ENCODE results near the gene HIGD1B.

The HIGD1B gene

DNA sequence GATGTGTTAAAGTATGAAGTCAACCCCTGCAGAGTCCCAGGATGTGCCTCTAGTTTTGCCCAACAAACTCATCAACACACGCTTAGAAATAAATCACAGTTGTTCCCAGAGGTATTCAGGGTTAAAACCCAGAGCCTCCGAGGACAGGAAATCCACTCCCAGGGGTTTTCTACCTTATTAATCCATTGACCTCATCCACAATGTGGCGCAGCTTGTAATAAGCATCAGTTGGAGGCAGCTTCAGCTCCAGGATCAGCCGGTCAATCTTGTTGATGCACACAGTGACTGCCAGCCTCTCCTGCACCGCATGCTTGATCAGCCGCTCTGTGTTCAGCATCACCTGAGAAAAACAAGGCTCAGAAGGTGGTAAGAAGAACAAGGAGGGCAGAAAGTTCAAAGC, 28.1 kb downstream of the HIGD1B start:
- in situ Hi-C loops (cut with HindIII; ENCODE audit: low sequenced_read_pairs): no loop called here

DNA sequence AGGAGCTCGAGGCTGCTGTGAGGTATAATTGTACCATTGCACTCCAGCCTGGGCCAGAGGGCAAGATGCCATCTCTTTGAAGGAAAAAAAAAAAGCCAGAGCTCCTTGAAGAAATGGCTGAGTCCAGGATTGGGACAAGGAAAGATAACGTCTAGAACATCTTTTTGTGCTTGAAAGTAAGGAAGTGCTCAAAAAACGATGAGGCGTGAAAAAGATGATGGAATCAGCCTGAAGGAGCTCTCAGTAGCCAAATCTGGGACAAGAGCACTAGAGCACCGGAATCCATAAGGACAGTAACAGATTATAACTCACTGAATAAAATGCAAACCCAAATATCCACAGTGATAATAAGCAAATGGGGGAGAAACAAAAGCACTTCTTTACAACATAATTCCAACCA, 29.4 kb downstream of the HIGD1B start:
- in situ Hi-C loops (cut with HindIII; ENCODE audit: low sequenced_read_pairs): no loop called here

DNA sequence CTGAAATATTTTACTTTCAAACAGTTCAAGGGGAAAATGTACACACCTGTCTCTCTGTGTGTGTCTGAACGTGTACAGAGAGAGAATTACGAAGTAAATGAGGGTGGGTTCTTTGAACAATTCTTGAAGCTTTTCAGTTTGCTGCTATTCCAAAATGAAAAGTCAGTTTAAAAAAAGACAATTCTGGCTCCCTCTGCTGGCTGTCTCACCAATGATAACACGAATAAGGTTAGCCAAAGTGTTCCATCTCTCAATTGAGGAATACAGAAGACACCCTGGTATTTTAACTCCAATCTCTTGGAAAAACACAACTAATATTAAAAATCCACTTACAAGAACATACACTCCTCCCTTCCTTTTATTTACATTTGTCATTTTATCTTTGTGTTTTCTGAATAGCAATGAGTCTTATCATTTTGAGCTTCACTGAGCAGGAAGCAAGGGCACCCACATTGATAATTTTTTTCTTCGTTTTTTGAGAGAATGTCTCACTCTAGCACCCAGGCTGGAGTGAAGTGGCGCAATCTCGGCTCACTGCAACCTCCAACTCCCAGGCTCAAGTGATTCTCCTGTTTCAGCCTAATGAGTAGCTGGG, 31.0 kb downstream of the HIGD1B start:
- in situ Hi-C loops (cut with HindIII; ENCODE audit: low sequenced_read_pairs): no loop called here

DNA sequence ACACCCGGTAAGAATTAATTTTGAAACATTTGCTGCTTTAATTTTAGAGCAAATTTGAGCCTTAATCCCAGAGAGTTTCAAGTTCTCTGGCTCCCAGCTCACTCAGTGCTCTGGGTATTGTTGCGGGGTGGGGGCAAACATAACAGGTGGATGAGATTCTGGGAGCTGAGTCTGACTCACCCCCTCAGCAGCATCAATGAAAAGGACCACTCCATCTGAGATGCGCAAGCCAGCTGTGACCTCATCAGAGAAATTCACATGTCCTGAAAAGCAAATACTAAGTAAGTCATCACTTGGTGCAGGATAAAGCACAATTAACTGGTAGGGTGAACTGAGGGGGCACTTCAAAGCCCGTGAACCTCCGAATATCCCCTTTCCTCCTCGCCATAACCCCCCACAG, 31.7 kb downstream of the HIGD1B start:
- in situ Hi-C loops (cut with HindIII; ENCODE audit: low sequenced_read_pairs): no loop called here

DNA sequence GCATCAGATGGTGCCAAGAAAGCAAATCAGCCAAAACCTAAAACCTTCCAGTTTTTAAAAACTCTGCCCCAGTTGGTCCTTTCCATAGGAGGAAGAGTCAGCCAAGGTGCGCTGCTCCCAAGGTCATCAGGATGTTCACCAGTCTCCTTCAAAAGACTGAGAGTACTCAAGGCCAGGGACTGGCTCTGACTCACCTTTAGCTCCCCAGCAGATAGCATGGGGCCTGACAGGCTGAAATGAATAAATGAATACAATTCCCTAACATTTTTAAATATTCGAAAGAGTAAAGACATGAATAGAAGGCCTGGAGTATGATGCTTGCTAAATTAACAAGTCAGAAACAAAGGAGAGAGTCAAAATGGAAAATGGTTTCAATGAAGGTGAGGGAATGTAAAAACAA, 32.4 kb downstream of the HIGD1B start:
- in situ Hi-C loops (cut with HindIII; ENCODE audit: low sequenced_read_pairs): no loop called here

DNA sequence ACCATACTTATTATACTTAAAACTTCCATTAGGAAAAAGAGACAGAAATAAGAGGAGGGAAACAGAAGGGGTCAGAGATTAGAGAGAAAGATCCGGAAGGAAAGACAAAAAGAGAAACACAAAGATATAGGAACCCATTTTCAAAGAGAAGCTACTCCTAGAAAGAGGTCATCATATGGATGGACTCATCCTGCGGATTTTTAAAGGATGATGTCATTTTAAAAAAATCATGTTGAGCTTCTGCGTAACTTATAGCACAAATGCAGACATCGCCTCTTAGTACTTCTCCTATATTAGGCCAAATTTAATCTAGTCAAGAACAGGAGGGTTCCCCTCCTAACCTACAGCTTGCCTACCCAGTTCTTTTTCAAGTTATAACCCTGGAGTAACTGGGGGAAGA, 33.5 kb downstream of the HIGD1B start:
- in situ Hi-C loops (cut with HindIII; ENCODE audit: low sequenced_read_pairs): no loop called here

DNA sequence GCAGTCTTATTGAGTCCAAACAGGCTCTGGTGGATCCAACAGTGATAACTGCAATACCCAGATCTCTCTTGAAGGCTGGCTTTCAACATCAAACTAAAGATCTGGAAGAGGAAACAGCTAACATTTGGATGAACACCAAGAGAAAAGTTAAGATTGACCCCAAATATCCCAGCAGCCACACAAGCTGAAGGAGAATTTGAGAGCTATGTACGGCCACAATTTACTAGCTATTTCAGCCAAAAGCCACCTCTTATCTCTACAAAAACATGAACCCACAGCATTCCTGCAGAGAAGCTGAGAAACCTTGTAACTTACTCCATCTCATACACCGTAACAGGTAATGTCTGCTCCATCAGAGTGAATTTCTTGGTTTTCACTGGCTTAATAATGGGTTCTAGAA, 37.3 kb downstream of the HIGD1B start:
- in situ Hi-C loops (cut with HindIII; ENCODE audit: low sequenced_read_pairs): no loop called here

DNA sequence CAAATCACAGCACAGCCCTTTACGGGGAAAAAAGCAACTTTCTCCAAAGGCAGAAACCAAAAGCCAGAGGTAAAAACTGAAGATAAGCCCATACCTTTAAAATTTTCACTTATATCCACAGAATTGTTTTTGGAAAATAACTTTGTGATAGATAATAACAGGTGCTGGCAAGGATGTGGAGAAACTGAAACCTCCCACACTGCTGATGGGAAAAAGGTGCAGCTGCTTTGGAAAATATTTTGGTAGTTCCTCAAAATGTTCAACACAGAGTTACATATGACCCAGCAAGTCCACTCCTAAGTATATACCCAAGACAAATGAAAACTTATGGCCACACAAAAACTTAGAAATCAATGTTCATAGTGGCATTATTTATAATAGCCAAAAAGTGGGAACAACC, 39.3 kb downstream of the HIGD1B start:
- in situ Hi-C loops (cut with HindIII; ENCODE audit: low sequenced_read_pairs): no loop called here

DNA sequence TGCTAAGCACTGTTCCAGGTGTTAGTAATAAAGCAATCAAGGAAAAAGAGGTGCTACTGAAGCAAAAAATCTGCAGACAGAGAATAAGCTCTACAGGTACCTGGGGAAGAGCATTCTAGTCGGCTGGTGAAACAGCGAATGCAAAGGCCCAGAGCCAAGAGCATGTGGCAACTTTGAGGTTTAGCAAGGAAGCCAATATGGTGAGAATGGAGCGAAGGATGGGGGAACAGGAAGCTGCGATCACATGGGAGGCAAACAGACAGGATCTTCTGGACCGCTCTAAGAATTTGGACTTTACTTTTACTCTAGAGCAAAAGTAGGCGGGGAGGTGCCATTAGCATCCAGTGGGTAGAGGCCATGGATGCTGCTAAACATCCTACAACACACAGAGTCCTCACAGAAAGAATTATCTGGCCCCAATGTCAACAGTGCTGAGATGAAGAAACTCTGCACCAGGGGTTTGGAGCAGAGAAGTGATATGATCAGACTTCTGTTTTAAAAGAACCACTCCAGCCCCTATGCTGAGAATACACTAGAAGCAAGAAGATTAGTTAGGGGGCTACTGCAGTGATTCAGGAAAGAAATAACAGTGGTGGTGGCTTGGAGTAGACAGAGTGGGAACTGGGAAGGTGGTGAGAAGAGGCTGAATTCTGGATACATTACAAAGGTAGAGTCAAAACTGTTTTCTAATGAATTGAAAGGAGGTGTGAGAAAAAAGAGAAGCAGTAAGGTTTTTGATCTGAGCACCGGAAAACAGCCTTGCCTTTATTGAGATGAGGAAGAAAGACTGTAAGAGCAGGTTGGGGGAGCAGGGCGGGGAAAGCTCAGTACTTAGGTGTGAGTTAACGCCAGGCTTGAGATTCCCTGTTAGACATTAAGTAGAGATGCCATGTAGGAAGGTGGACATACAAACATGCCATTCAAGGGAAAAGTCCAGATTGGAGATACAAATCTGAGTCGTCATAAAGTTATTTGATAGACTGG, 40.6 kb downstream of the HIGD1B start:
- in situ Hi-C loops (cut with HindIII; ENCODE audit: low sequenced_read_pairs): no loop called here

DNA sequence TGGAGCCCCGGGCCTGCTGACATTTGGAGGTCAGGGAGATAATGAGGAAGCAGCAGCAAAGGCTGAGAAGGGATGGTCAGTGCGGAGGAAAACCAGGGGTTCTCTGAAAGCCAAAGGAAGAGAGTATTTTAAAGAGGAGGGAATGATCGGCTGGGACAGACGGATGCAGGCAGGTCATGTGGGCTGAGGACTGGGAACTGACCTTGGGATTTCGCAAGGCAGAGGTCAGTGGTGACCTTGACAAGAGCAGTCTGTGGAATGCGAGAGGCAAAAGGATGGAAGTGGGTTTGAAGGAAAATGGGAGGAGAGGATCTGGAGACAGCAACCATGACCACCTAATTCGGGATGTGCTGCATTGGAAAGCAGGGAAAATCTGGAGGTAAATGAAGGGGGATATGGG, 41.3 kb downstream of the HIGD1B start:
- in situ Hi-C loops (cut with HindIII; ENCODE audit: low sequenced_read_pairs): no loop called here

DNA sequence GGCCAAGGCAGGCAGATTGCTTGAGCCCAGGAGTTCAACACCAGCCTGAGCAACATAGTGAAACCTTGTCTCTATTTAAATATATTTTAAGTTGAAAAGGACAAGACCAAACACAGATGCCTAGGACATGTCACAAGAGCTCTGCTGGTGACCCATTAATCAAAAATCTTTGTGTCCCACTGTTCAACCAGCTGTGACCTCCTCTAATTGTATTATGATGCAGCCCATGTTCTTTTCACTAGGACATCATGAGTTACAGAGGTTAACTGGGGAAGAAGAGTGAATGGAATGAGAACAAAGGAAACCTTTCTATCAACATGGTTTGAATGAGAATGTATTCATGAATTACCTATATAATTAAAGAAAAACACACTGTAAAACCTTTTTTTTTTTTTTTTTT, 44.6 kb downstream of the HIGD1B start:
- in situ Hi-C loops (cut with HindIII; ENCODE audit: low sequenced_read_pairs): no loop called here

DNA sequence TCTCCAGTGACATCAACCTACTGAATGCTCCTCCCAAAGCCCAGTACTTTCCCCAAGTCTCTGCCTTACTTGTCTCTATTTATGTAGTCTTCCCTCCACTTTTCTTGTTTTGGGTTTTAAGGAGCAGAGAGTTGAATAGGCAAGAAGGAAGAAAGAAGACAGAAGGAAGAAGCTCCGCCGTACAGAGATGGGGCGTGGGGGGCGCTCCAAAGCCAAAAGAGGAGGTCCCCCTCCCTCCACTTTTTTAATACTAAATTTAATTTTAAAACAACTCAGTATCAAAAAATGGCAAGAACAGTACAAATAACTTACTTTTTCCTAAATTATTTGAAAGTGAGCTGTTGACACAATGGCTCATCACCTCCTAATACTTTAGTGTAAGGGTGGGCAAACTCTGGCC, 47.0 kb downstream of the HIGD1B start:
- in situ Hi-C loops (cut with HindIII; ENCODE audit: low sequenced_read_pairs): no loop called here

DNA sequence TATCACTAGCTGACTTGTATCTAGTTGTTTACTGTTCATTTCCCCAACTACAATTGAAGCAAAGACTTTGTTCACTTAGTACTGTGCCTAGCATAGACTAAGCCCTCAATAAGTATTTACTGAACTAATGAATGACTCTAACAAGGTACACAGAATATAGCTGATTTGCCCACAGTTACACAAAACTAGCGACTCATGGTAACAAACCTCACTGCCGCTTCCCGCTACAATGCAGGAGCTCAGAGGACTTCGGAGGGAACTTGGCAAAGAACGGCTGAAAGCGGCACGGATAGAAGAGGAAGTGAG, 51.0 kb downstream of the HIGD1B start:
- in situ Hi-C loops (cut with HindIII; ENCODE audit: low sequenced_read_pairs): no loop called here

DNA sequence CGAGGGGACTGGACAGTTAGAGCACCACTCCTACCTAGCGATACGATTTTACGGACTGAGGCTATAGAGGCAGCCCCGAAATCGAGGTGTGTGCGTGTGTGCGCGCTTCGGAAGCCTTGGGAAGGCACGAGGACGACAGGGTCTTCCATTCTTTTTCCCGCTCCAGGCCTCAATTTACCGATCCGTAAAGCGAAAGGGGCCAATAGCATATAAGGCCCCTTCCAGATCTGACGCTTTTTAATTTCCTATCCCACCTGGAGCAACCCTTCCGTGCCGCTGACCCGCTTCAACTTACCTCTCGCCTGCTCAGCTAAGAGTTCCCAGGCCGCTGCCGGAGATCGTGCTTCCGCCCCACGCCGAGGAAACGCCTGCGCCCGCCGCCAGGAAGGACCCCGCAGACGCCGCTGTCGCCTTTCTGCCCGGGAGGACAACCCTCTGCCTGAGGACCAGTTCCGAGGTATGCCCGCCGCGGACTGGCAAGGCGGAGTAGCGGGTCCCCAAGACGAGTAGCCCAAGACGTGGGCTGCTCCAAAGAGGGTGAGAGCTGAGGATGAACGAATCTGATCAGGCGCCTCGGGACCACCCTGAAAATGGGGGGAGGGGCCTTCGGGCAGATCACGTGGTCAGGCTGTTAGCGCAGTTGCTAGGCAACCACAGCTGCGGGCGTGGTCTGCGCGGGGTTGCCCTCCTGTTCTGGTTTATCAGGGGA, 51.5 kb downstream of the HIGD1B start, which contains the start of gene EFTUD2:
EFTUD2 (minus strand) TSS at position 372 of the 709 bp plus-strand sequence. CDS start 4,924 bp downstream, outside the sequence.
- in situ Hi-C loops (cut with HindIII; ENCODE audit: low sequenced_read_pairs): no loop called here

Data from DLD1 (cell line).